NB4 (cell line): ENCODE data around the gene WDFY3.

ENCODE experiments used
- MYC ChIP-seq: IDR thresholded peaks from 2 replicates; pipeline ENCODE4 v1.6.1; 2011; ENCODE audit warnings: low read depth, low read length
- POLR2A ChIP-seq: IDR thresholded peaks from 2 replicates; pipeline ENCODE4 v1.6.1; 2011; ENCODE audit warnings: mild to moderate bottlenecking; ENCODE audit not compliant: insufficient read length; ENCODE audit errors: extremely low read depth
- TF ChIP-seq, protein P1 (sequence below): IDR thresholded peaks from one replicate; pipeline ENCODE4 v1.5.1; 2012; ENCODE audit warnings: low read depth, low read length
- TF ChIP-seq, protein P2 (sequence below): IDR thresholded peaks from 2 replicates; pipeline ENCODE4 v1.6.1; 2011; ENCODE audit warnings: low read depth, low read length

DNA sequence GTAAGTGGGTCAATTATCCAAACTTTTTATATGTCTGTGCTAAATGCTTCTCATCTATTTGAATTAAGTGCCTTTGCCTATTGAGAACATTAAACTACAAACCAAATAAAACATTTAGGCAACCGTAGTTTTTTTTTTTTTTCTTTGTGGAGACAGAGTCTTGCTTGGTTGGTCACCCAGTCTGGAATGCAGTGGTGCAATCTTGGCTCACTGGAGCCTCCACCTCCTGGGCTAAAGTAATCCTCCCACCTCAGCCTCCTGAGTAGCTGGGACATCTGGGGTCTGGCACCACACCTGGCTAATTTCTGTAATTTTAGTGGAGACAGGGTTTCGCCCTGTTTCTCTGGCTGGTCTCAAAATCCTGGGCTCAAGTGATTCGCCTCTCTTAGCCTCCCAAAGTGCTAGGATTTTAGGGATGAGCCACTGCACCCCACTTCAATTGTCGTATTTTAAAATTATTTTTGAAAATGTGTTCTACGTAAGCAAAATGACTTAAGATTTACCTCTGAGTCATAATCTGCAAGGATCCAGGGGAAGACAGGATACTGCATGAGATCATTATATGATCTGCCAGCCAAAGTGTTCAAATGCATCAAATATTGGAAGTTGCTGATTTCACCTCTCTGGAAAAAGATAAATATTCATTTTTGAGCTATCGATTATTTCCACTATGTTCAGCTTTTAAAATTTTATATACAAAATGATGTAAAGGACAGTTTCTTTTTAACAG, 257.9 kb downstream of the WDFY3 start:
- TF ChIP-seq, protein P1, sequence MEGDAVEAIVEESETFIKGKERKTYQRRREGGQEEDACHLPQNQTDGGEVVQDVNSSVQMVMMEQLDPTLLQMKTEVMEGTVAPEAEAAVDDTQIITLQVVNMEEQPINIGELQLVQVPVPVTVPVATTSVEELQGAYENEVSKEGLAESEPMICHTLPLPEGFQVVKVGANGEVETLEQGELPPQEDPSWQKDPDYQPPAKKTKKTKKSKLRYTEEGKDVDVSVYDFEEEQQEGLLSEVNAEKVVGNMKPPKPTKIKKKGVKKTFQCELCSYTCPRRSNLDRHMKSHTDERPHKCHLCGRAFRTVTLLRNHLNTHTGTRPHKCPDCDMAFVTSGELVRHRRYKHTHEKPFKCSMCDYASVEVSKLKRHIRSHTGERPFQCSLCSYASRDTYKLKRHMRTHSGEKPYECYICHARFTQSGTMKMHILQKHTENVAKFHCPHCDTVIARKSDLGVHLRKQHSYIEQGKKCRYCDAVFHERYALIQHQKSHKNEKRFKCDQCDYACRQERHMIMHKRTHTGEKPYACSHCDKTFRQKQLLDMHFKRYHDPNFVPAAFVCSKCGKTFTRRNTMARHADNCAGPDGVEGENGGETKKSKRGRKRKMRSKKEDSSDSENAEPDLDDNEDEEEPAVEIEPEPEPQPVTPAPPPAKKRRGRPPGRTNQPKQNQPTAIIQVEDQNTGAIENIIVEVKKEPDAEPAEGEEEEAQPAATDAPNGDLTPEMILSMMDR = no peak
- TF ChIP-seq POLR2A = no peak
- TF ChIP-seq MYC = no peak
- TF ChIP-seq, protein P2, sequence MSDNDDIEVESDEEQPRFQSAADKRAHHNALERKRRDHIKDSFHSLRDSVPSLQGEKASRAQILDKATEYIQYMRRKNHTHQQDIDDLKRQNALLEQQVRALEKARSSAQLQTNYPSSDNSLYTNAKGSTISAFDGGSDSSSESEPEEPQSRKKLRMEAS = no peak
